Esophagus muscularis mucosa (tissue), 4 donors: ENCODE measurements around the gene CEP89. TPM values are rescaled to one million over a fixed set of nuclear protein-coding genes. Genes with fewer than 3 reads are reported as not detected.

ENCODE experiments used
- DNase-seq: peaks from one replicate; pipeline ENCODE4 v3.0.0-alpha.2; 2017; ENCODE audit errors: extremely low spot score
- H3K27ac ChIP-seq, 4 donors: fragments of 200-600 bp; sonication (generic); replicated peaks in 1 of 4; 1 replicate in 3 of 4; 2 replicates in 1 of 4; pipeline ENCODE4 v1.5.1; 2016 to 2019; ENCODE audit warnings: mild to moderate bottlenecking in 1 of 4
- H3K27me3 ChIP-seq, 4 donors: fragments of 200-600 bp; sonication (generic); one replicate each; pipeline versions ENCODE4 v1.5.1 to v1.6.0; 2016 to 2019
- H3K36me3 ChIP-seq, 4 donors: fragments of 200-600 bp; sonication (generic); one replicate each; pipeline ENCODE4 v1.5.1; 2016 to 2019
- H3K4me1 ChIP-seq, 4 donors: fragments of 200-600 bp; sonication (generic); one replicate each; pipeline ENCODE4 v1.5.1; 2016 to 2019
- H3K4me3 ChIP-seq, 4 donors: fragments of 200-600 bp; sonication (generic); 1 replicate in 2 of 4; 2 replicates in 2 of 4; pipeline ENCODE4 v1.5.1; 2016 to 2019; ENCODE audit warnings: mild to moderate bottlenecking in 4 of 4, moderate library complexity in 1 of 4
- H3K9me3 ChIP-seq, 4 donors: fragments of 200-600 bp; sonication (generic); 1 replicate in 3 of 4; 2 replicates in 1 of 4; pipeline ENCODE4 v1.5.1; 2016 to 2019
- EP300 ChIP-seq: sonication (generic); formaldehyde crosslinking; IDR thresholded peaks from one replicate; pipeline ENCODE4 v1.6.1; 2017; ENCODE audit warnings: antibody characterized with exemption
- POLR2A ChIP-seq: fragments of 450-650 bp; IDR thresholded peaks from one replicate; pipeline ENCODE4 v1.6.1; 2017; ENCODE audit warnings: antibody characterized with exemption, moderate library complexity, mild to moderate bottlenecking, low read depth
- POLR2AphosphoS5 ChIP-seq, 2 donors: sonication (generic); formaldehyde crosslinking; IDR thresholded peaks; one replicate each; pipeline ENCODE4 v1.6.1; 2017; ENCODE audit warnings: antibody characterized with exemption in 2 of 2
- WGBS: methylation state at CpG from one replicate; pipeline ENCODE4 v1.1.5; 2018; 5-methylcytosine and 5-hydroxymethylcytosine counted together
- intact Hi-C: fragments of 100-400 bp; cut with DNase I; formaldehyde crosslinking; loops from one replicate; pipeline ENCODE4 v1.15.1; 2023
- total RNA-seq, 4 donors: library from RNA; depleted of rRNA; stranded (reverse); fragments of >200 nt; gene quantifications; one replicate each; pipeline versions ENCODE4 v1.1.0 to v1.2.1, GENCODE V29; 2016
- TF ChIP-seq, protein P1 (sequence below), 3 experiments: fragments of 200-600 bp in 2 of 3; fragments of 450-650 bp in 1 of 3; sonication (generic) in 2 of 3; IDR thresholded peaks; one replicate each; pipeline ENCODE4 v1.5.1; 2017 to 2019; ENCODE audit warnings: antibody characterized with exemption in 3 of 3, mild to moderate bottlenecking in 2 of 3, moderate library complexity in 1 of 3

Gene CEP89
- total RNA-seq, 4 donors from 2014 or later = 9.1 to 20.4 (median 18.4) TPM

DNA sequence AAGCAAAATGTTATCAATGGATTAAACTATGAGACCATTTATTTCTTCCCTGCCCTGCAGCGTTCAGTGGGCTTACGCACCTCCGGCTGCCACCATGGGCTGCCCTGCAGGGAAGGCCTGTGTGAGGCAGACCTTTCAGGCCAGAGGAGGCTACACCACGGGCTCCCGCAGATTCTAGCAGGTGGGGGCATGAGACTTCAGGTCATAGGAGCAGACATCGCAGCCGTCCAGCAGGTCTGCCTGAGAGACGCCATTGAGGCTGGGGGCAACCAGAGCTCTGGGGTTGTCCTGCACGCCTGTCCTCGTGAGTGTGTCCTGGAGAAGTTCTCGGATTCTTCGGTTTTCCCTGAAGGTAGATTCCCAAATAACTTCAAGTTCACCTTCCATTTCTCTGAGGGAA, 92.8 kb downstream of the CEP89 start:
- H3K4me3 ChIP-seq = no peak overlapping the region
- 94% methylated on average over 12 of the region's 12 CpGs for WGBS
- H3K27me3 ChIP-seq = no peaks in the 10 kb centered on the region
- no peaks in the 10 kb centered on the region for H3K9me3 ChIP-seq
- no peak for TF ChIP-seq POLR2AphosphoS5 (IDR thresholded peaks at IDR 0.05)
- TF ChIP-seq EP300 = no peak
- TF ChIP-seq, protein P1, sequence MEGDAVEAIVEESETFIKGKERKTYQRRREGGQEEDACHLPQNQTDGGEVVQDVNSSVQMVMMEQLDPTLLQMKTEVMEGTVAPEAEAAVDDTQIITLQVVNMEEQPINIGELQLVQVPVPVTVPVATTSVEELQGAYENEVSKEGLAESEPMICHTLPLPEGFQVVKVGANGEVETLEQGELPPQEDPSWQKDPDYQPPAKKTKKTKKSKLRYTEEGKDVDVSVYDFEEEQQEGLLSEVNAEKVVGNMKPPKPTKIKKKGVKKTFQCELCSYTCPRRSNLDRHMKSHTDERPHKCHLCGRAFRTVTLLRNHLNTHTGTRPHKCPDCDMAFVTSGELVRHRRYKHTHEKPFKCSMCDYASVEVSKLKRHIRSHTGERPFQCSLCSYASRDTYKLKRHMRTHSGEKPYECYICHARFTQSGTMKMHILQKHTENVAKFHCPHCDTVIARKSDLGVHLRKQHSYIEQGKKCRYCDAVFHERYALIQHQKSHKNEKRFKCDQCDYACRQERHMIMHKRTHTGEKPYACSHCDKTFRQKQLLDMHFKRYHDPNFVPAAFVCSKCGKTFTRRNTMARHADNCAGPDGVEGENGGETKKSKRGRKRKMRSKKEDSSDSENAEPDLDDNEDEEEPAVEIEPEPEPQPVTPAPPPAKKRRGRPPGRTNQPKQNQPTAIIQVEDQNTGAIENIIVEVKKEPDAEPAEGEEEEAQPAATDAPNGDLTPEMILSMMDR (IDR thresholded peaks at IDR 0.05) = no peak
- no peak for TF ChIP-seq POLR2A
- H3K36me3 ChIP-seq = peaks cover 19 to 58% (median 31%) of the 10 kb centered on the region in 4 donors
- intact Hi-C loops = no loop called here
- H3K27ac ChIP-seq = no peak overlapping the region
- DNase-seq = no peak
- H3K4me1 ChIP-seq = no peaks in the 10 kb centered on the region

DNA sequence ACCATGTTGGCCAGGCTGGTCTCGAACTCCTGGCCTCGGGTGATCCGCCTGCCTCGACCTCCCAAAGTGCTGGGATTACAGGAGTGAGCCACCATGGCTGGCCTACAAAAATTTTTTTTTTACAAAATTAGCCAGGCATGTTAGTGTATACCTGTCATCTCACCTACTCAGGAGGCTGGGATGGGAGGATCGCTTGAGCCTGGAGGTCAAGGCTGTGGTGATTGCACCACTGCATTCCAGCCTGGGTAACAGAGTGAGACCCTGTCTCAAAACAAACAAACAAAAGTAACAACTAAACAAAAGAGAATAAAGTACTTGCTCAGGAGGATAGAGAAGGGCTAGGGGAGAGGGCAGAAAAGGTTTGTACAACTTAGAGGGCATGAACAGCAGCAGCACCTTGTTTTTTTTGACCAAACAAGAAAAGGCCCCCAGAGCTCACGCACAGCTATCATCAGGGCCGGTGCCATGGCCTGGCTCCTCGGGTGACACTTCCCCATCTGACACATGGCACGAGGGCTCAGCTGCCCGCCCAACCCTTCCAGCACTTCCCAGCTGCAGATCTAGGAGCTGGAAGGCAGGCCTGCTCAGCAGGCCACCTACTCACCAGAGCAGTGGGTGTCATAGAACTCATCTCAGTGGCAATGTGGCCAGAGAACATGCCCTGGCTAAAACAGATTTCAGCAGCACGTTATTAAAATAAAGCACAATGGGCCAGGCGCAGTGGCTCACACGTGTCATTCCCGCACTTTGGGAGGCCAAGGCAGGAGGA, 93.6 kb downstream of the CEP89 start:
- no peak for DNase-seq
- no peaks in the 10 kb centered on the region for H3K27me3 ChIP-seq
- no peak overlapping the region for H3K4me3 ChIP-seq
- peaks cover 19 to 55% (median 31%) of the 10 kb centered on the region in 4 donors for H3K36me3 ChIP-seq
- H3K27ac ChIP-seq = no peak overlapping the region
- H3K4me1 ChIP-seq = no peaks in the 10 kb centered on the region
- TF ChIP-seq POLR2AphosphoS5 (IDR thresholded peaks at IDR 0.05) = no peak
- TF ChIP-seq EP300 = no peak
- no peak for TF ChIP-seq POLR2A
- intact Hi-C loops = no loop called here
- 87% methylated on average over 14 of the region's 14 CpGs for WGBS
- H3K9me3 ChIP-seq = no peaks in the 10 kb centered on the region

DNA sequence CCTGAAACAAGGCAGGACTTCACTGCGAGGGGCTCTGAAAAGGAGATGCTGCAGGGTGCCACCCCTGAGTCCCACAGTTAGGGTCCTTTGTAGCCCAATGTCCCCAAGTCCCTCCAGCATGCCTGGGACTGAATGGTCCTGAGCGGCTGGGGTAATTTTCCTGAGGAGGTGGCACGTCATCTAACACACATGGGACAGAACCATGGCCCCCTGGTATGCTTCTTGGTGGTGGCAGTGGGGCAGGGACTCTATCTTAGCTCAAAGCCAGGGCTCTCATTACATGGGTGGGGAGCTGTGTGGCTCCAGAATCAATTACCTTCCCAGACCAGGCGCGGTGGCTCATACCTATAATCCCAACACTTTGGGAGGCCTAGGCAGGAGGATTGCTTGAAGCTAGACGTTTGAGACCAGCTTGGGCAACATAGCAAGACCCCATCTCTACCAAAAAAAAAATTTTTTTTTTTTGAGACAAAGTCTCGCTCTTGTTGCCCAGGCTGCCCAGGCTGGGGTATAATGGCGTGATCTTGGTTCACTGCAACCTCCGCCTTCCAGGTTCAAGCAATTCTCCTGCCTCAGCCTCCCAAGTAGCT, 94.3 kb downstream of the CEP89 start:
- Histone ChIP-seq H3K4me3 (no peak overlapping the region), H3K9me3 (no peaks in the 10 kb centered on the region), H3K27ac (no peak overlapping the region), H3K27me3 (no peaks in the 10 kb centered on the region), H3K36me3 (peaks cover 19 to 55% (median 29%) of the 10 kb centered on the region in 4 donors), H3K4me1 (no peaks in the 10 kb centered on the region)
- no peak for DNase-seq
- TF ChIP-seq POLR2A = no peak
- TF ChIP-seq, protein P1 (IDR thresholded peaks at IDR 0.05) = no peak
- TF ChIP-seq POLR2AphosphoS5 (IDR thresholded peaks at IDR 0.05) = no peak
- no peak for TF ChIP-seq EP300
- WGBS = 97% methylated on average over 5 of the region's 9 CpGs
- intact Hi-C loops = no loop called here

DNA sequence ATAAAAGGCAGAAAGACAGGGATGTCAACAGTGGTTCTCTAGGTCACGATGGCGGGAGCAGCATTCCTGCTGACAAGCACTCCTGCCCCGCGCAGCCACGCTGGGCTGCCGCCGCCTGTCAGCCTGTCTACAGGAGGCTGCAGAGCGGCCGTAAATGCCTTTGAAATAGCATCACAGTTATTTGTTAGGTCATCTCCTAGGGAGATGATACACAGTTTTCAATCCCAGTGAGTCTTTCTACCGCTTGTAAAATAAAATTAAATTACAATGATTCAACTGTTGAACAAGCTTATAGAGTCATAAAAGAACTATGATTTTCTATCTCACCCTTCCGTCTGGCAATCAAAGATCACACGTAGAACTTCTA, 94.9 kb downstream of the CEP89 start:
- WGBS = 70% methylated on average over 12 of the region's 12 CpGs
- intact Hi-C loops = no loop called here
- Histone ChIP-seq H3K36me3 (peaks cover 18 to 51% (median 26%) of the 10 kb centered on the region in 4 donors), H3K4me3 (no peak overlapping the region), H3K27ac (no peak overlapping the region), H3K27me3 (no peaks in the 10 kb centered on the region), H3K9me3 (no peaks in the 10 kb centered on the region), H3K4me1 (no peaks in the 10 kb centered on the region)
- TF ChIP-seq EP300 (no peak), POLR2AphosphoS5 (IDR thresholded peaks at IDR 0.05) (no peak)
- no peak for DNase-seq

DNA sequence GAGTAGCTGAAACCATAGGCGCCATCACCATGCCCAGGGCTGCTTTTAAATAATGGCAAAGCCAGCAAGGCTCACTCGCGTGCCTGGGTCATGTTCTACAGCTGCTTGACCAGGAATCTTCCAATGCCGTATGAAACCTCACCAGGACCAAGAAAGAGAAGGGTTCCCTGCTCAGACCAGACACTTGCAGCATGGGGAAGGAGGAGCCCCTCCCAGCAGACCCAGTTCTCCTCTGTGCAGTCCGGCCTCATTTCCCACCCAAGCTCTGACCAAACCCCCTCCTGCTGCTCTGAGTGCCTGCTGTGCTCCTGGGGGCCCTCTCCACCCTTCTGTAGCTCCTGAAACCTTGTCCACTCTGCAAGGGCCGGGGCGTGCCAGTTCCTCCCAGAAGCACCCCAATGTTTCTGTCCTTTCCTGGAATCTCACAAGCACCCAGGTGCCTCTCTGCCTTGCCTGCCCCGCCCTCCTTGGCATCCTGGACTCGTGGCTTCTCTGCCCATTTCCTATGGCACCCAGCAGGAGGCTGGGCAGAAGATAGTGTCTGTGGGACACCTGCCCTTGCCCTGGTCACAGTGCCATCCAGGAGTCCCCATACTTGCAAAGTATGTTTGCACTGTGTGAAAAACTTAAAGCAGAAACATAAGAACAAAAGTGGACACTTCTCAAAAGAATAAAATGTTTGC, 95.4 kb downstream of the CEP89 start:
- H3K9me3 ChIP-seq = no peaks in the 10 kb centered on the region
- intact Hi-C loops = no loop called here
- H3K27me3 ChIP-seq = no peaks in the 10 kb centered on the region
- WGBS = 87% methylated on average over 7 of the region's 9 CpGs
- H3K4me1 ChIP-seq = no peaks in the 10 kb centered on the region
- H3K36me3 ChIP-seq = peaks cover 12 to 46% (median 24%) of the 10 kb centered on the region in 4 donors
- H3K4me3 ChIP-seq = no peak overlapping the region
- DNase-seq = no peak
- TF ChIP-seq POLR2AphosphoS5 (IDR thresholded peaks at IDR 0.05) = no peak
- no peak for TF ChIP-seq POLR2A
- no peak for TF ChIP-seq EP300
- TF ChIP-seq, protein P1 (IDR thresholded peaks at IDR 0.05) = no peak
- no peak overlapping the region for H3K27ac ChIP-seq
